VCaP (cell line): ENCODE results near the gene GUCA2B.

Experiments used
- H3K27ac ChIP-seq: fragments of 450-650 bp; 2 replicates; pipeline ENCODE4 v1.5.1; 2017
- CTCF ChIP-seq: fragments of 450-650 bp; conservative IDR thresholded peaks from 2 replicates; pipeline ENCODE4 v1.5.1; 2017; ENCODE audit warnings: mild to moderate bottlenecking, moderate library complexity

GUCA2B gene

GRCh38 chr1:42178249-42178648, 25.0 kb downstream of the GUCA2B start:
- TF ChIP-seq CTCF: no peak
- H3K27ac ChIP-seq: peak overlapping the region; percentile 94

GRCh38 chr1:42179275-42179674, 26.1 kb downstream of the GUCA2B start:
- H3K27ac ChIP-seq: peak overlapping the region; percentile 94
- no peak for TF ChIP-seq CTCF

- no peak for TF ChIP-seq CTCF
- H3K27ac ChIP-seq: no peak overlapping the region; the same call in 1 of the 2 replicates
Observed at GRCh38 chr1:42179900-42180329, 26.7 kb downstream of the GUCA2B start.

- TF ChIP-seq CTCF: no peak
- H3K27ac ChIP-seq: no peak overlapping the region
Observed at GRCh38 chr1:42181687-42182086, 28.5 kb downstream of the GUCA2B start.

- no peak overlapping the region for H3K27ac ChIP-seq
- no peak for TF ChIP-seq CTCF
Observed at GRCh38 chr1:42183210-42183956, 30.2 kb downstream of the GUCA2B start.

- no peak for TF ChIP-seq CTCF
- no peak overlapping the region for H3K27ac ChIP-seq
Observed at GRCh38 chr1:42183957-42184268, 30.7 kb downstream of the GUCA2B start.

- H3K27ac ChIP-seq: no peak overlapping the region
- no peak for TF ChIP-seq CTCF
Observed at GRCh38 chr1:42184616-42185015, 31.4 kb downstream of the GUCA2B start.
